T-helper 2 cell treated with Interferon-gamma antibody and Interleukin-4, amounts not matched to agents 100 ng/mL and 5 ng/mL, for 36 hours (primary cell): ENCODE results near the gene COL10A1. TPM values are rescaled to one million over a fixed set of nuclear protein-coding genes. Genes with fewer than 3 reads are reported as not detected.

Experiments
- intact Hi-C: fragments of 100-400 bp; cut with micrococcal nuclease; formaldehyde crosslinking; loops from one replicate; pipeline ENCODE4 v1.15.1; 2023
- total RNA-seq: library from RNA; stranded (reverse); gene quantifications from 2 replicates; pipeline ENCODE4 v1.2.3, GENCODE V29; 2022

Gene COL10A1
- not detected in 2 replicates for total RNA-seq

- intact Hi-C loops = no loop called here
These were observed at the start of gene COL10A1 for GRCh38 chr6:116126032-116126431. Gene COL10A1, minus strand, starts transcription at chr6:116126132. Its CDS starts 640 bp downstream, at chr6:116125492.

- intact Hi-C loops = no loop called here
These were observed 49.4 kb upstream of the COL10A1 start for GRCh38 chr6:116175344-116175743.

DNA sequence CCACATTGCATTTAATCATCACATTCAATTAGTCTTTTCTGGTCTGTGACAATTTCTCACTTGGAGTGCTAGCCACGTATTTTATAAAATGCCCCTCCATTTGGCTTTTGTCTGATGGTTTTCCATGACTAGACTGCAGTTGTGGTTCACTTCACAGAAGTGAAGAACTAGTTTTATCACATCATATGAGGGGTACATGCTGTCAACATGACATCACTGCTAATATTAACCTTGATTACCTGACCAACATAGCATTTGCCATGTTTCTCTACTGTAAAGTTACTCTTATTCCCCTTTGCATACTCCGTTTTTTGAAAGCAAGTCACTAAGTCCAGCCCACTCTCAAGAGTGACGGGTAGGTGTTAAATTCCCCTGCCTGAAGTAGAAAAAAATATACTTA, 48.0 kb upstream of the COL10A1 start:
- intact Hi-C loops = no loop called here

- intact Hi-C loops = no loop called here
These were observed 44.6 kb upstream of the COL10A1 start for GRCh38 chr6:116170358-116171057.

DNA sequence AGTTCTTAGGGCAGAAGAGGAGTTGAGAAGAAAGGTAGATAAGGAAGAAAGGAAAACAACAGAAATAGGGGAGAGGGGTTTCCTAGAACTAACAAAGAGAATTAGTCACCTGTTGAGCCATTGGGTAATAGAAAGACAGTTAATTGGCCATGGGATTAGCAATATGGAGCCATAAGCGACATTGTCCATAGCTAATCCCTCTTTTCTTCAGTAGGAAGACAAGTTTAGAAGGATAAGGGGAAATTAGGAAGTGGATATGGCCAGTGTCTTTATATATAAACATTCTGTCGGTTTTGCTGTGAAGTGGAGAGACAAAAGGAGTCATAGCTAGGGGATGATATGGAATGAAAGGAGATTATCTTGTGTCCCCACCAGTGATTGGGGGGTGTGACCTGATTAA, 43.9 kb upstream of the COL10A1 start:
- intact Hi-C loops = no loop called here

- intact Hi-C loops = no loop called here
These were observed 42.2 kb upstream of the COL10A1 start for GRCh38 chr6:116168148-116168547.

DNA sequence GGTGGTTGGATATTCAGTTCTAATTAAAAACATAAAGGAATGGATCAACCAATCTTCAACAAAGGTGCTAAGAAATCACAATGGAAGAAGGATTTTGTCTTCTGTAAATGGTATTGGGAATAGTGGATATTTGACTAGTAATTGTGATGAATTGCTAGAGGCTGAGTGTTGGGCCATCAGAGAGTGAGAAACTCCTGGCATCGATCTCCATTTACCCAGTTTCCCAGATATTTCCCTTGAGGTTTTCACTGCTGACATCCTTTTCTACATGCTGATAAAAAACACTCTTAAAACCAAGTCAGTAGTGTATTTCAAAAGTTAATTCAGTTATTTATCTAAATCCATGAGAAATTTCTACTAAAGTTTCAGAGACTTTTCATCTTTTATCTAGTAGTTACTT, 40.4 kb upstream of the COL10A1 start:
- intact Hi-C loops = no loop called here

- intact Hi-C loops = no loop called here
These were observed 39.7 kb upstream of the COL10A1 start for GRCh38 chr6:116165596-116165995.

- intact Hi-C loops = no loop called here
These were observed 34.0 kb upstream of the COL10A1 start for GRCh38 chr6:116159782-116160524.

GRCh38 chr6:116158641-116159040, 32.7 kb upstream of the COL10A1 start:
- intact Hi-C loops = no loop called here

DNA sequence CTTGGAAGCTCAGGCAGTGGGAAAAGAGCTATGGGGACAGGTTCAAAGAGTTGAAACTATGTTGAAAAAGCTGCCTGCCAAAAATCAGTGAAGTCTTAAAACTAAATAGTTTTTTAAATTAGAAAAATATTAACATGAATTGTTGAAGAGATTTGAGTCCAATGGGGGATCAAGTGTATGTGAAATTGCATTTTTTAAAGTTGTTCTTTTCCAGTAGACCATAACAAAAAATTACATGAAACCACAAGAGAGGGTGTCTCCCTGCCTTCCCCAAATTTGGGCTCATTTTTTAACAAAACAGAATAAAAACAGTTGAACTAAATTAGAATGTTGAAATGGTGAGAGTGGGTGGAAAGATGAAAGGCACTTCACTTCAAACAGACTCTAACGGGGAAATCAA, 31.5 kb upstream of the COL10A1 start:
- intact Hi-C loops = no loop called here

- intact Hi-C loops = no loop called here
These were observed 30.7 kb upstream of the COL10A1 start for GRCh38 chr6:116156405-116157326.

DNA sequence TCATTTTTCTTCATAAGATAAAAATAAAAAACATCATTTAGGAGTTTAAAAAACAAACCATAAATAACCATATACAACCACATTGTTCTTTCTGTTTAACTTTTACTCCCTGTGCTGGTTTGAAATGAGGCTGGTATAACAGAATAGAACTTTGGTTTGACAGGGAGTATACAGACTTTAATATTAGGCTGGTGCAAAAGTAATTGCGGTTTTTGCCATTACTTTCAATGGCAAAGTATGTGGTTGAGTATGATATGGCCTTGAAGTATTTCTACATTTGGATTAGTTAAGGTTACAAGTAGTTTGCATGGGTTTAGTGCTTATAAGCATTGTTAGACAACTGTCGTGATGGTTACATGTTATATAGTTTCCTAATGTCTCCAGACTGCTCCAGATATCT, 29.0 kb upstream of the COL10A1 start:
- intact Hi-C loops = no loop called here

DNA sequence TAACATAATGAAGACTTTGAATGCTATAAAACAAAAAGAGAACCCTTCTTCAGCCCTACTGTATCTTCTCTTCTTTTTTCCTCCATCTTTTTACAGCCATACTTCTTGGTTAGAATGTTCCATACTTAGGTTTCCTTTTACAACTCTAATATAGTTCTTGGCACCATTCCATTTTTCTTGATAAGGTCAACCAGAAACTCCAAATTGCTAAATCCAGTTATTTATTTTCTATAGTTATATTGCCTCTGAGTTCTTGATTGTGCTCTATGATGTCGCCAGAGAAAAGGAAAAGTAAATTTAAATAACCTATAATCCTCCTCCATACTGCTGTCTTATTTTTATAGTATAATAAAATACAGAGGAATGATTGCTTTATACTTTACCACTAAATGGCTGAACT, 26.7 kb upstream of the COL10A1 start:
- intact Hi-C loops = no loop called here

GRCh38 chr6:116145803-116146675, 20.1 kb upstream of the COL10A1 start:
- intact Hi-C loops = no loop called here

GRCh38 chr6:116144605-116145004, 18.7 kb upstream of the COL10A1 start:
- intact Hi-C loops = no loop called here

DNA sequence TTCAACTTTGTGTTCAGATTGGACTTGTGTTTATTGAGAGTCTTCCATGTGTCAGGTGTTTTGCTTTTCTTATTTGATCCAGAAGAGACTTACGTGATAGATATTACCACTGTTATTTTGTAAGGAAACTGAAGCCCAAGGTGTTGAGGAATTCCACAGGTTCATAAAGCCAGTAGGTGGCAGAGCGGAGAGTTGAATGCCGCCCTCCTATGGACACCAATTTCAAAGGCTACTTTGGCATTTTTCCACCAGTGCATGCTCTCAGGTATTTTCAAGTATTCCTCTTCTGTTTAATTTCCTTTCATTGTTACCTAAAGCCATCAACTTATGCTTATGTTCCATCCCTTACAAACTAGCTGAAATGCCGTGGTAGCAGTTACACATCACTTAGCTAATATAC, 14.0 kb upstream of the COL10A1 start:
- intact Hi-C loops = no loop called here

GRCh38 chr6:116136933-116137340, 11.0 kb upstream of the COL10A1 start:
- intact Hi-C loops = no loop called here

GRCh38 chr6:116136373-116136772, 10.4 kb upstream of the COL10A1 start:
- intact Hi-C loops = no loop called here

GRCh38 chr6:116133453-116133852, 7.5 kb upstream of the COL10A1 start:
- intact Hi-C loops = no loop called here
